ENCODE measurements around the gene AHNAK. TPM values are rescaled to one million over a fixed set of nuclear protein-coding genes. Genes with fewer than 3 reads are reported as not detected.

The AHNAK gene
- total and polyA plus RNA-seq, 2 of the 8 experiments (the other 6 are each of a cell fraction or from before 2014, with no cell fraction given), result 2.0 to 5.8 TPM

GRCh38 chr11:62577046-62577714 lies 30.6 kb upstream of the AHNAK start:
- no peak for DNase-seq (ENCODE audit: low read depth in 1 of 2, low spot score in 2 of 2)
- Histone ChIP-seq H2BK5ac (ENCODE audit: low read depth, low read length) (no peak overlapping the region), H3K36me3 (ENCODE audit: control insufficient read depth in 2 of 4, insufficient read depth in 4 of 4, low read length in 3 of 4) (peaks cover 6 to 30% (median 18%) of the 10 kb centered on the region in 4 experiments), H3K27me3 (replicated peaks in 1 of 4; ENCODE audit: control insufficient read depth in 3 of 4, extremely low read depth in 1 of 4, insufficient read depth in 3 of 4, low read length in 3 of 4) (no peaks in the 10 kb centered on the region), H3K9me3 (ENCODE audit: insufficient read depth in 2 of 2, low read depth in 1 of 2, low read length in 1 of 2) (no peaks in the 10 kb centered on the region), H2BK20ac (ENCODE audit: low read length) (no peak overlapping the region), H3K9ac (replicated peaks in 1 of 4; ENCODE audit: extremely low read depth in 1 of 4, low read depth in 3 of 4, low read length in 3 of 4) (no peak overlapping the region), H3K18ac (ENCODE audit: extremely low read depth, low read length) (no peak overlapping the region), H3K27ac (ENCODE audit: low read depth, low read length) (no peak overlapping the region), H3K56ac (replicated peaks; ENCODE audit: insufficient read length, low read depth, low read length) (no peak overlapping the region), H4K91ac (replicated peaks; ENCODE audit: insufficient read length, low read length) (no peak overlapping the region), H3K4me2 (ENCODE audit: insufficient read depth in 1 of 2, low read depth in 2 of 2, low read length in 2 of 2) (no peak overlapping the region), H2BK12ac (ENCODE audit: low read depth, low read length) (no peak overlapping the region), H4K5ac (ENCODE audit: insufficient read length, low read depth, low read length) (no peak overlapping the region), H3K23ac (ENCODE audit: insufficient read length) (no peak overlapping the region), H2AK5ac (ENCODE audit: low read depth, low read length) (no peak overlapping the region), H3K4me1 (replicated peaks in 1 of 4; ENCODE audit: control insufficient read depth in 3 of 4, insufficient read depth in 4 of 4, low read length in 3 of 4) (peaks cover 0 to 11% (median 4%) of the 10 kb centered on the region in 4 experiments; a peak in 3 of 7 replicates), H4K8ac (ENCODE audit: extremely low read depth, insufficient read depth, low read length) (no peak overlapping the region), H2BK15ac (ENCODE audit: low read length) (no peak overlapping the region), H3K4me3 (ENCODE audit: extremely low read depth in 1 of 4, insufficient read depth in 2 of 4, low read depth in 3 of 4, low read length in 4 of 4) (no peak overlapping the region), H3K23me2 (ENCODE audit: low read depth, low read length) (peaks cover 13% of the 10 kb centered on the region), H2BK120ac (replicated peaks; ENCODE audit: low read depth, low read length) (no peak overlapping the region), H4K20me1 (replicated peaks in 1 of 2; ENCODE audit: control insufficient read depth in 1 of 2, insufficient read depth in 2 of 2, low read length in 2 of 2) (peaks cover 0 to 5% of the 10 kb centered on the region in 2 experiments), H3K79me2 (ENCODE audit: control insufficient read depth in 1 of 2, insufficient read depth in 2 of 2, low read length in 2 of 2) (peaks cover 0 to 14% of the 10 kb centered on the region in 2 experiments; a peak in 3 of 4 replicates), H2AFZ (ENCODE audit: low read length) (no peak overlapping the region), H3K4ac (replicated peaks; ENCODE audit: insufficient read length, low read depth, low read length) (no peak overlapping the region), H3K14ac (ENCODE audit: insufficient read length) (no peak overlapping the region), H3K79me1 (ENCODE audit: low read depth, low read length) (0 out of 2 replicates have a peak, but pooled peaks cover 4% of the 10 kb centered on the region)
- FAIRE-seq, result no peak
- ChIA-PET POLR2A (ENCODE audit: partially characterized antibody) (interaction anchor here (0.7 to 20.7 kb wide), 5 partner anchors 11 to 217 kb away, joined by 3 to 336 read pairs (median 3); partner anchors contain the start of gene TUT1), CTCF (ENCODE audit: partially characterized antibody) (interaction anchor here (0.6 to 2.4 kb wide), 4 partner anchors 12 to 148 kb away, joined by 3 to 15 read pairs (median 3); no protein-coding TSS in a partner anchor)
- WGBS, 2 experiments (ENCODE audit: extremely low coverage in 1 of 2, insufficient coverage in 1 of 2, insufficient read length in 1 of 2, insufficient replicate concordance in 2 of 2, low coverage in 1 of 2, low lambda C conversion rate in 2 of 2, missing lambda C conversion rate in 1 of 2), result 94% methylated on average over 12 of the region's 12 CpGs; no CpG with 5 or more reads in 1 of the 2 experiments
- TF ChIP-seq CBX5 (IDR thresholded peaks at IDR 0.05; ENCODE audit: low read depth, low read length) (no peak), GABPA (IDR thresholded peaks at IDR 0.05; ENCODE audit: borderline replicate concordance, insufficient read depth, low read length) (no peak), CTBP2 (IDR thresholded peaks at IDR 0.05; ENCODE audit: borderline replicate concordance, insufficient read depth, insufficient read length, low read length) (no peak), TAF1 (IDR thresholded peaks at IDR 0.05; ENCODE audit: low read depth, low read length) (no peak)
